A549 (cell line): ENCODE results near the gene DIS3L2. TPM values are rescaled to one million over a fixed set of nuclear protein-coding genes. Genes with fewer than 3 reads are reported as not detected.

Experiments
- ATAC-seq, 2 experiments: fragments of 200-7000 bp in 1 of 2; fragments of >200 bp in 1 of 2; cut with Nextera tagmentation in 1 of 2; cut with Tn5 transposase in 1 of 2; 3 replicates each; pipeline versions ENCODE4 v1.8.0 to v1.9.1; 2018 to 2020; ENCODE audit warnings: mild to moderate bottlenecking in 1 of 2, moderate library complexity in 1 of 2
- CTCF ChIA-PET: fragments of 300-600 bp; sonication (Branson Sonifier 250); formaldehyde crosslinking; extraction: SDS; loops from one replicate; lab custom pipeline; 2021; ENCODE audit warnings: antibody characterized with exemption, inconsistent platforms; lab: Yijun Ruan, JAX
- POLR2A ChIA-PET: fragments of 350-600 bp; formaldehyde crosslinking; extraction: SDS; loops from one replicate; lab custom pipeline; 2021; ENCODE audit warnings: antibody characterized with exemption, inconsistent platforms; lab: Yijun Ruan, JAX
- DNase-seq, 2 experiments: peaks; one replicate each; pipeline versions ENCODE4 v3.0.0 to v3.0.0-alpha.2; 2011 to 2016; ENCODE audit warnings: low read depth in 1 of 2, low spot score in 1 of 2
- FAIRE-seq: peaks from 2 replicates; lab custom pipeline; 2011; peaks lifted over from hg19 to GRCh38; lab: Jason Lieb, UNC
- H3K27ac ChIP-seq, 2 experiments: fragments of >200 bp; sonication (Bioruptor Twin); formaldehyde crosslinking; 3 replicates each; pipeline ENCODE4 v1.5.1; 2016 to 2017
- H3K4me1 ChIP-seq: fragments of >200 bp; sonication (Bioruptor Twin); formaldehyde crosslinking; 3 replicates; pipeline ENCODE4 v1.6.1; 2016
- H3K4me2 ChIP-seq: fragments of >200 bp; sonication (Bioruptor Twin); formaldehyde crosslinking; 3 replicates; pipeline ENCODE4 v1.6.1; 2016
- H3K4me3 ChIP-seq: fragments of >200 bp; sonication (Bioruptor Twin); formaldehyde crosslinking; 3 replicates; pipeline ENCODE4 v1.5.1; 2016
- H3K9me3 ChIP-seq: fragments of >200 bp; sonication (Bioruptor Twin); formaldehyde crosslinking; 3 replicates; pipeline ENCODE4 v1.6.1; 2016
- BCL3 ChIP-seq: fragments of >200 bp; sonication (Bioruptor Twin); formaldehyde crosslinking; IDR thresholded peaks from 3 replicates; pipeline ENCODE4 v1.6.1; 2016
- BHLHE40 ChIP-seq: IDR thresholded peaks from 2 replicates; pipeline ENCODE4 v1.6.1; 2012; ENCODE audit warnings: low read depth, low read length, inconsistent platforms
- CBX2 ChIP-seq: fragments of 200-600 bp; sonication (generic); IDR thresholded peaks from 2 replicates; pipeline ENCODE4 v1.6.1; 2016; ENCODE audit warnings: low read depth, mild to moderate bottlenecking, borderline replicate concordance
- CEBPB ChIP-seq, 2 experiments: fragments of >200 bp in 1 of 2; sonication (Bioruptor Twin) in 1 of 2; formaldehyde crosslinking in 1 of 2; IDR thresholded peaks; 2 replicates each; pipeline ENCODE4 v1.6.1; 2012 to 2016
- CHD4 ChIP-seq: fragments of 200-600 bp; sonication (generic); IDR thresholded peaks from 2 replicates; pipeline ENCODE4 v1.6.1; 2016; ENCODE audit warnings: antibody characterized with exemption, mild to moderate bottlenecking, borderline replicate concordance
- ELK1 ChIP-seq: fragments of 150-350 bp; IDR thresholded peaks from 2 replicates; pipeline ENCODE4 v1.6.1; 2014; ENCODE audit warnings: low read depth, mild to moderate bottlenecking, low read length
- EP300 ChIP-seq, 2 experiments: fragments of >200 bp; sonication (Bioruptor Twin); formaldehyde crosslinking; IDR thresholded peaks; 2 replicates in 1 of 2; 3 replicates in 1 of 2; pipeline ENCODE4 v1.6.1; 2016 to 2017
- ESRRA ChIP-seq: fragments of 150-350 bp; IDR thresholded peaks from 2 replicates; pipeline ENCODE4 v1.6.1; 2014; ENCODE audit warnings: mild to moderate bottlenecking, low read length, borderline replicate concordance
- FOSB ChIP-seq: fragments of 250-450 bp; sonication (Bioruptor Pico); IDR thresholded peaks from 2 replicates; pipeline ENCODE4 v1.5.0; 2020; ENCODE audit warnings: mild to moderate bottlenecking, moderate library complexity
- HES2 ChIP-seq: fragments of >200 bp; sonication (Bioruptor Twin); formaldehyde crosslinking; IDR thresholded peaks from 2 replicates; pipeline ENCODE4 v1.6.1; 2016
- HMGXB4 ChIP-seq: fragments of 250-450 bp; sonication (Bioruptor Pico); IDR thresholded peaks from 2 replicates; pipeline ENCODE4 v1.5.0; 2021; ENCODE audit warnings: mild to moderate bottlenecking, moderate library complexity, borderline replicate concordance
- HOXB13 ChIP-seq: fragments of 250-450 bp; sonication (Bioruptor Pico); IDR thresholded peaks from 2 replicates; pipeline ENCODE4 v1.5.0; 2020; ENCODE audit warnings: low read depth, mild to moderate bottlenecking, moderate library complexity
- JUN ChIP-seq, 2 experiments: fragments of >200 bp; sonication (Bioruptor Twin); formaldehyde crosslinking; IDR thresholded peaks; 2 replicates in 1 of 2; 3 replicates in 1 of 2; pipeline ENCODE4 v1.6.1; 2016 to 2017
- KDM1A ChIP-seq: fragments of 200-600 bp; sonication (generic); IDR thresholded peaks from 2 replicates; pipeline ENCODE4 v1.6.1; 2016; ENCODE audit warnings: low read depth, mild to moderate bottlenecking
- MAFK ChIP-seq: fragments of 450-650 bp; IDR thresholded peaks from 2 replicates; pipeline ENCODE4 v1.6.1; 2014; ENCODE audit not compliant: partially characterized antibody
- MAZ ChIP-seq: fragments of 150-350 bp; IDR thresholded peaks from 2 replicates; pipeline ENCODE4 v1.6.1; 2014; ENCODE audit warnings: antibody characterized with exemption, low read depth, low read length, borderline replicate concordance
- NPAS2 ChIP-seq: fragments of 250-450 bp; sonication (Bioruptor Pico); IDR thresholded peaks from 2 replicates; pipeline ENCODE4 v1.8.0; 2022; ENCODE audit warnings: mild to moderate bottlenecking, moderate library complexity, borderline replicate concordance
- POLR2A ChIP-seq: IDR thresholded peaks from 2 replicates; pipeline ENCODE4 v1.6.1; 2012; ENCODE audit warnings: mild to moderate bottlenecking, low read length
- RAD21 ChIP-seq, 2 experiments: fragments of >200 bp in 1 of 2; sonication (Bioruptor Twin) in 1 of 2; formaldehyde crosslinking in 1 of 2; IDR thresholded peaks in 1 of 2; conservative IDR thresholded peaks in 1 of 2; 2 replicates in 1 of 2; 3 replicates in 1 of 2; pipeline ENCODE4 v1.6.1; 2012 to 2018; ENCODE audit warnings: inconsistent platforms in 1 of 2
- RNF2 ChIP-seq: fragments of 200-600 bp; sonication (generic); IDR thresholded peaks from 2 replicates; pipeline ENCODE4 v1.6.1; 2016; ENCODE audit warnings: low read depth, mild to moderate bottlenecking, antibody characterized with exemption, moderate library complexity, borderline replicate concordance
- TP53 ChIP-seq: fragments of 250-450 bp; sonication (Bioruptor Pico); IDR thresholded peaks from 2 replicates; pipeline ENCODE4 v1.5.0; 2021; ENCODE audit warnings: mild to moderate bottlenecking, moderate library complexity
- ZC3H11A ChIP-seq: fragments of 450-650 bp; IDR thresholded peaks from 2 replicates; pipeline ENCODE4 v1.6.1; 2014; ENCODE audit warnings: antibody characterized with exemption, mild to moderate bottlenecking
- ZSCAN20 ChIP-seq: fragments of 250-450 bp; sonication (Bioruptor Pico); IDR thresholded peaks from 2 replicates; pipeline ENCODE4 v1.8.0; 2022; ENCODE audit warnings: mild to moderate bottlenecking, moderate library complexity
- WGBS: methylation state at CpG from one replicate; pipeline ENCODE4 v1.1.6; 2017; ENCODE audit errors: missing lambda C conversion rate; 5-methylcytosine and 5-hydroxymethylcytosine counted together
- polyA plus RNA-seq, 4 experiments: library from polyadenylated mRNA; depleted of rRNA in 3 of 4; stranded (reverse); fragments of >200 nt; fragmentation: RNase III in 1 of 4; extraction: RNeasy Plus Mini Kit Qiagen cat#74134 plus additional on column Dnase treatment in 1 of 4; gene quantifications; 2 replicates in 3 of 4; 3 replicates in 1 of 4; pipeline ENCODE4 v1.2.3, GENCODE V29; 2011 to 2017
- TF ChIP-seq, protein P1 (sequence below): IDR thresholded peaks from 2 replicates; pipeline ENCODE4 v1.6.1; 2012; ENCODE audit warnings: low read depth, borderline replicate concordance
- TF ChIP-seq, protein P2 (sequence below): fragments of >200 bp; sonication (Bioruptor Twin); formaldehyde crosslinking; IDR thresholded peaks from 3 replicates; pipeline ENCODE4 v1.5.1; 2016

Gene DIS3L2
- polyA plus RNA-seq, 2 of the 4 experiments (the other 2 are of a cell fraction): 14.9 to 15.4 TPM

- Histone ChIP-seq H3K4me2 (no peak overlapping the region), H3K27ac (no peak overlapping the region), H3K4me1 (no peaks in the 10 kb centered on the region), H3K9me3 (no peaks in the 10 kb centered on the region), H3K4me3 (no peak overlapping the region)
- 92% methylated on average over 8 of the region's 8 CpGs for WGBS
- FAIRE-seq (no peak), DNase-seq (no peak)
- no peak for TF ChIP-seq HMGXB4 (CRISPR knock-in tag)
- TF ChIP-seq NPAS2 (CRISPR knock-in tag): no peak
- TF ChIP-seq POLR2A: no peak
- no peak for TF ChIP-seq CBX2
- no peak for TF ChIP-seq CHD4
- no peak for TF ChIP-seq MAZ
- no peak for TF ChIP-seq BHLHE40
- no peak for TF ChIP-seq JUN (IDR thresholded peaks at IDR 0.05)
- TF ChIP-seq HOXB13 (CRISPR knock-in tag): no peak
- TF ChIP-seq KDM1A: no peak
- no peak for TF ChIP-seq CEBPB (IDR thresholded peaks at IDR 0.05)
- TF ChIP-seq RNF2: no peak
- TF ChIP-seq, all 56 proteins: peak for 0
- ChIA-PET POLR2A (interaction anchor here (0.5 kb wide), 1 partner anchor 204 kb away, joined by 3 read pairs; no protein-coding TSS in a partner anchor), CTCF (interaction anchor here (0.9 to 1.6 kb wide), 5 partner anchors 10 to 369 kb away, joined by 3 to 4 read pairs (median 3); no protein-coding TSS in a partner anchor)
- no peak for ATAC-seq
Measured at GRCh38 chr2:232276733-232277313, 315.3 kb downstream of the DIS3L2 start.

- H3K9me3 ChIP-seq: no peaks in the 10 kb centered on the region
- no peak for TF ChIP-seq FOSB (CRISPR knock-in tag)
- no peak for TF ChIP-seq CBX2
- TF ChIP-seq RAD21 (conservative IDR thresholded peaks at IDR 0.05 in 1 of 2, IDR thresholded peaks at IDR 0.05 in 1 of 2): no peak
- no peak for TF ChIP-seq ZC3H11A
- no peak for TF ChIP-seq TP53 (CRISPR knock-in tag)
- TF ChIP-seq ZSCAN20 (CRISPR knock-in tag): no peak
- TF ChIP-seq BCL3: no peak
- H3K4me2 ChIP-seq: no peak overlapping the region
- WGBS: 93% methylated on average over 3 of the region's 3 CpGs
- no peaks in the 10 kb centered on the region for H3K4me1 ChIP-seq
- no peak for FAIRE-seq
- H3K27ac ChIP-seq: no peak overlapping the region
- no peak overlapping the region for H3K4me3 ChIP-seq
- no peak for ATAC-seq
- CTCF ChIA-PET: no interaction called here
- POLR2A ChIA-PET: no interaction called here
- no peak for DNase-seq
Measured at GRCh38 chr2:232278534-232278933, 317.0 kb downstream of the DIS3L2 start.

DNA sequence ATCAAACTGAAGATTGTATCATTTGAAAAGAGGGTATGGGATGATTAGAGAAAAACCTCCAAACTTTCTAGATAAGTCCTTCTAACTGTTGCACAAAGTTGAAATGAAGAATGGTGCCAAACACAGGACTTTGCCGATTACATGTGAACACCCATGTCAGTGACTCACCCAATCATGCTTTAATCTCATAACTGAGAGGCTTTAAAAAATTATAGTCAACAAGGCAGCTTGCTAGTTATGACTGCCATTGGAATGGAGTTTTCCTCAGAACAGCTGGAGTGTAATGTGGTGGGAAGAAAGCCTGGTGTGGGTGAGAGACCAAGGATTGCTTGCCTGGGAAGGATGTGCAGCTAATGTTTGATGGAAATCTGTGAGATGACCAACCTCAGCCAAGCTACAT is 318.8 kb downstream of the DIS3L2 start:
- POLR2A ChIA-PET: no interaction called here
- Histone ChIP-seq H3K4me1 (no peaks in the 10 kb centered on the region), H3K4me3 (no peak overlapping the region), H3K4me2 (no peak overlapping the region), H3K27ac (no peak overlapping the region), H3K9me3 (no peaks in the 10 kb centered on the region)
- no peak for FAIRE-seq
- no peak for ATAC-seq
- WGBS: 94% methylated on average over 1 of the region's 1 CpG
- CTCF ChIA-PET: interaction anchor here (1.7 to 4.8 kb wide), 2 partner anchors 12 to 34 kb away, joined by 3 to 25 read pairs; no protein-coding TSS in a partner anchor
- DNase-seq: no peak
- TF ChIP-seq ELK1 (no peak), CEBPB (IDR thresholded peaks at IDR 0.05) (no peak), MAFK (no peak), EP300 (IDR thresholded peaks at IDR 0.05) (no peak), HES2 (no peak), KDM1A (no peak), ESRRA (no peak), FOSB (CRISPR knock-in tag) (no peak)
- TF ChIP-seq, protein P1, sequence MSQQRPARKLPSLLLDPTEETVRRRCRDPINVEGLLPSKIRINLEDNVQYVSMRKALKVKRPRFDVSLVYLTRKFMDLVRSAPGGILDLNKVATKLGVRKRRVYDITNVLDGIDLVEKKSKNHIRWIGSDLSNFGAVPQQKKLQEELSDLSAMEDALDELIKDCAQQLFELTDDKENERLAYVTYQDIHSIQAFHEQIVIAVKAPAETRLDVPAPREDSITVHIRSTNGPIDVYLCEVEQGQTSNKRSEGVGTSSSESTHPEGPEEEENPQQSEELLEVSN: no peak
- TF ChIP-seq, protein P2, sequence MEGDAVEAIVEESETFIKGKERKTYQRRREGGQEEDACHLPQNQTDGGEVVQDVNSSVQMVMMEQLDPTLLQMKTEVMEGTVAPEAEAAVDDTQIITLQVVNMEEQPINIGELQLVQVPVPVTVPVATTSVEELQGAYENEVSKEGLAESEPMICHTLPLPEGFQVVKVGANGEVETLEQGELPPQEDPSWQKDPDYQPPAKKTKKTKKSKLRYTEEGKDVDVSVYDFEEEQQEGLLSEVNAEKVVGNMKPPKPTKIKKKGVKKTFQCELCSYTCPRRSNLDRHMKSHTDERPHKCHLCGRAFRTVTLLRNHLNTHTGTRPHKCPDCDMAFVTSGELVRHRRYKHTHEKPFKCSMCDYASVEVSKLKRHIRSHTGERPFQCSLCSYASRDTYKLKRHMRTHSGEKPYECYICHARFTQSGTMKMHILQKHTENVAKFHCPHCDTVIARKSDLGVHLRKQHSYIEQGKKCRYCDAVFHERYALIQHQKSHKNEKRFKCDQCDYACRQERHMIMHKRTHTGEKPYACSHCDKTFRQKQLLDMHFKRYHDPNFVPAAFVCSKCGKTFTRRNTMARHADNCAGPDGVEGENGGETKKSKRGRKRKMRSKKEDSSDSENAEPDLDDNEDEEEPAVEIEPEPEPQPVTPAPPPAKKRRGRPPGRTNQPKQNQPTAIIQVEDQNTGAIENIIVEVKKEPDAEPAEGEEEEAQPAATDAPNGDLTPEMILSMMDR: no peak
